NB4 (cell line): ENCODE results near the gene ZNF480.

ENCODE experiments used
- MYC ChIP-seq: IDR thresholded peaks from 2 replicates; pipeline ENCODE4 v1.6.1; 2011; ENCODE audit warnings: low read depth, low read length
- POLR2A ChIP-seq: IDR thresholded peaks from 2 replicates; pipeline ENCODE4 v1.6.1; 2011; ENCODE audit warnings: mild to moderate bottlenecking; ENCODE audit not compliant: insufficient read length; ENCODE audit errors: extremely low read depth
- TF ChIP-seq, protein P1 (sequence below): IDR thresholded peaks from one replicate; pipeline ENCODE4 v1.5.1; 2012; ENCODE audit warnings: low read depth, low read length
- TF ChIP-seq, protein P2 (sequence below): IDR thresholded peaks from 2 replicates; pipeline ENCODE4 v1.6.1; 2011; ENCODE audit warnings: low read depth, low read length

DNA sequence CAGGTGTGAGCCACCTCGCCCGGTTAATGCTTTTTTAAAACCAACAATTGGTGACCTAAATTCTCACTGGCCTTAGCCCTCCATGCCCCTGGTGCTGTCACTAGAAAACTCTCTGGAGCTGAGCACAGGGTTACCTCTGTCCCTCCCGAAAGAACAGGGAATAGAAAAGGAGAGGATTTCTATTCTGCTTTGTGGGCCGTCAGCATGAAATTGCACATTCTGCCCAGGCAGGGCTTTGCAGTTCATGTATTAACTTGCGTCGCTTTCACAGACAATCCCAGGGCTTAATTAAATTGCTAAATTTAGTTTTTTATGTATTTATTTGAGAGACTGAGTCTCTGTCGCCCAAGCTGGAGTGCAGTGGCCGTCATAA lies 583 bp upstream of the ZNF480 start:
- TF ChIP-seq, protein P1, sequence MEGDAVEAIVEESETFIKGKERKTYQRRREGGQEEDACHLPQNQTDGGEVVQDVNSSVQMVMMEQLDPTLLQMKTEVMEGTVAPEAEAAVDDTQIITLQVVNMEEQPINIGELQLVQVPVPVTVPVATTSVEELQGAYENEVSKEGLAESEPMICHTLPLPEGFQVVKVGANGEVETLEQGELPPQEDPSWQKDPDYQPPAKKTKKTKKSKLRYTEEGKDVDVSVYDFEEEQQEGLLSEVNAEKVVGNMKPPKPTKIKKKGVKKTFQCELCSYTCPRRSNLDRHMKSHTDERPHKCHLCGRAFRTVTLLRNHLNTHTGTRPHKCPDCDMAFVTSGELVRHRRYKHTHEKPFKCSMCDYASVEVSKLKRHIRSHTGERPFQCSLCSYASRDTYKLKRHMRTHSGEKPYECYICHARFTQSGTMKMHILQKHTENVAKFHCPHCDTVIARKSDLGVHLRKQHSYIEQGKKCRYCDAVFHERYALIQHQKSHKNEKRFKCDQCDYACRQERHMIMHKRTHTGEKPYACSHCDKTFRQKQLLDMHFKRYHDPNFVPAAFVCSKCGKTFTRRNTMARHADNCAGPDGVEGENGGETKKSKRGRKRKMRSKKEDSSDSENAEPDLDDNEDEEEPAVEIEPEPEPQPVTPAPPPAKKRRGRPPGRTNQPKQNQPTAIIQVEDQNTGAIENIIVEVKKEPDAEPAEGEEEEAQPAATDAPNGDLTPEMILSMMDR, result no peak
- TF ChIP-seq POLR2A (no peak), MYC (no peak)
- TF ChIP-seq, protein P2, sequence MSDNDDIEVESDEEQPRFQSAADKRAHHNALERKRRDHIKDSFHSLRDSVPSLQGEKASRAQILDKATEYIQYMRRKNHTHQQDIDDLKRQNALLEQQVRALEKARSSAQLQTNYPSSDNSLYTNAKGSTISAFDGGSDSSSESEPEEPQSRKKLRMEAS, result no peak
